PC-9 (cell line): ENCODE measurements around the gene NPEPL1.

Experiments
- CTCF ChIP-seq: fragments of 200-600 bp; sonication (generic); conservative IDR thresholded peaks from 2 replicates; pipeline ENCODE4 v1.6.1; 2017; ENCODE audit warnings: mixed run types, antibody characterized with exemption, mild to moderate bottlenecking, moderate library complexity
- EZH2 ChIP-seq: fragments of 200-600 bp; sonication (generic); IDR thresholded peaks from 2 replicates; pipeline ENCODE4 v1.8.0; 2017; ENCODE audit warnings: antibody characterized with exemption, low read depth

GRCh38 chr20:58702859-58703648, 10.5 kb downstream of the NPEPL1 start:
- TF ChIP-seq CTCF, result peak; percentile 34; the same call in 1 of the 2 replicates
- TF ChIP-seq EZH2, result no peak
